HL-60 (cell line): ENCODE results near the gene MTFR2.

Source experiments
- DNase-seq, 2 experiments: peaks; one replicate each; pipeline ENCODE4 v3.0.0-alpha.2; 2010 to 2020; ENCODE audit warnings: low read depth in 1 of 2, low spot score in 1 of 2
- H3K27ac ChIP-seq: fragments of 250-450 bp; sonication (Bioruptor Pico); replicated peaks from 2 replicates; pipeline ENCODE4 v1.5.1; 2020; ENCODE audit warnings: mild to moderate bottlenecking, moderate library complexity
- H3K27me3 ChIP-seq: fragments of 250-450 bp; sonication (Bioruptor Pico); 2 replicates; pipeline ENCODE4 v1.5.1; 2021; ENCODE audit warnings: mild to moderate bottlenecking, moderate library complexity; ENCODE audit not compliant: insufficient read depth, poor library complexity, severe bottlenecking
- H3K4me3 ChIP-seq: replicated peaks from 2 replicates; pipeline ENCODE4 v1.5.1; 2011; ENCODE audit warnings: mild to moderate bottlenecking, control low read depth, low read length; ENCODE audit not compliant: insufficient read depth
- GABPA ChIP-seq: IDR thresholded peaks from 2 replicates; pipeline ENCODE4 v1.6.1; 2012; ENCODE audit warnings: low read depth
- POLR2AphosphoS5 ChIP-seq: IDR thresholded peaks from 2 replicates; pipeline ENCODE4 v1.6.1; 2012; ENCODE audit warnings: low read depth
- SPI1 ChIP-seq: IDR thresholded peaks from 2 replicates; pipeline ENCODE4 v1.6.1; 2012; ENCODE audit warnings: low read depth, mild to moderate bottlenecking, borderline replicate concordance
- TF ChIP-seq, protein P1 (sequence below): IDR thresholded peaks from 2 replicates; pipeline ENCODE4 v1.6.1; 2012; ENCODE audit warnings: low read depth; ENCODE audit not compliant: insufficient replicate concordance
- TF ChIP-seq, protein P2 (sequence below): IDR thresholded peaks from one replicate; pipeline ENCODE4 v1.5.1; 2011; ENCODE audit warnings: low read length, control low read depth, inconsistent platforms; ENCODE audit not compliant: insufficient read depth

The MTFR2 gene

DNA sequence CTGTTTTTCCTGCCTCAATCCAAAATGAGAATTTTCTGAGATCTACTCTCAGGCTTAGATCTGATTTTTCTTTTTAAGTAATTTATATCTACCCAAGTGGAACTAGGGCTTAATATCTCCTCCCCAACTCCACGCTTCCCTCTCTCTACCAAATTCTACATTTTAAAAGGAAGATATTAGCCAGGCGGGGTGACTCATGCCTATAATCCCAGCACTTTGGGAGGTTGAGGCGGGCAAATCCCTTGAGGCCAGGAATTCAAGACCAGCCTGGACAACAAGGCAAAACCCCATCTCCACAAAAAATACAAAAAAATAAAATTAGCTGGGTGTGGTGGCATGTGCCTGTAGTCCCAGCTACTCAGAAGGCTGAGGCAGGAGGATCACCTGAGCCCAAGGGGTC is 61.0 kb downstream of the MTFR2 start:
- Histone ChIP-seq H3K27ac (no peak overlapping the region), H3K4me3 (no peak overlapping the region), H3K27me3 (peaks cover 3% of the 10 kb centered on the region)
- no peak for TF ChIP-seq SPI1
- DNase-seq = no peak

DNA sequence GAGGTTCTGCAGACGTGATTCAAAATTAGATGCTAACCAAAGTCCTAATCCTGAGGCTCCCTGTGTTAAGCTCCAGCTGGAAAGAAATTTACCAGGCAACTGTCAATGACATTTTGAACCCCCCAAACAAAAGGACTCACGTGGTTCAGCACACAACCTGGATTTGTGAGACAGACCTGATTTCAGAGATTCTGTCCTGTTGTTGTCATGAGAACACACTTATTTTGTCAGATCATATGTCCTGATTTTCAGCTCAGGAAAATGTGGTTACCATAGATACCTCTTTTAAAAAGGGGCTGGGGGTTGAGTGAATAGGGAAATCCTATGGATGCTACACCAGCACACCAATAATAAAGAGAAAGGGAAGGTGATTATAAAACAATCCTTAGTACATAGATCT is 61.6 kb downstream of the MTFR2 start:
- no peak for DNase-seq
- Histone ChIP-seq H3K27ac (no peak overlapping the region), H3K4me3 (no peak overlapping the region), H3K27me3 (peaks cover 3% of the 10 kb centered on the region)
- no peak for TF ChIP-seq SPI1
- TF ChIP-seq, protein P1, sequence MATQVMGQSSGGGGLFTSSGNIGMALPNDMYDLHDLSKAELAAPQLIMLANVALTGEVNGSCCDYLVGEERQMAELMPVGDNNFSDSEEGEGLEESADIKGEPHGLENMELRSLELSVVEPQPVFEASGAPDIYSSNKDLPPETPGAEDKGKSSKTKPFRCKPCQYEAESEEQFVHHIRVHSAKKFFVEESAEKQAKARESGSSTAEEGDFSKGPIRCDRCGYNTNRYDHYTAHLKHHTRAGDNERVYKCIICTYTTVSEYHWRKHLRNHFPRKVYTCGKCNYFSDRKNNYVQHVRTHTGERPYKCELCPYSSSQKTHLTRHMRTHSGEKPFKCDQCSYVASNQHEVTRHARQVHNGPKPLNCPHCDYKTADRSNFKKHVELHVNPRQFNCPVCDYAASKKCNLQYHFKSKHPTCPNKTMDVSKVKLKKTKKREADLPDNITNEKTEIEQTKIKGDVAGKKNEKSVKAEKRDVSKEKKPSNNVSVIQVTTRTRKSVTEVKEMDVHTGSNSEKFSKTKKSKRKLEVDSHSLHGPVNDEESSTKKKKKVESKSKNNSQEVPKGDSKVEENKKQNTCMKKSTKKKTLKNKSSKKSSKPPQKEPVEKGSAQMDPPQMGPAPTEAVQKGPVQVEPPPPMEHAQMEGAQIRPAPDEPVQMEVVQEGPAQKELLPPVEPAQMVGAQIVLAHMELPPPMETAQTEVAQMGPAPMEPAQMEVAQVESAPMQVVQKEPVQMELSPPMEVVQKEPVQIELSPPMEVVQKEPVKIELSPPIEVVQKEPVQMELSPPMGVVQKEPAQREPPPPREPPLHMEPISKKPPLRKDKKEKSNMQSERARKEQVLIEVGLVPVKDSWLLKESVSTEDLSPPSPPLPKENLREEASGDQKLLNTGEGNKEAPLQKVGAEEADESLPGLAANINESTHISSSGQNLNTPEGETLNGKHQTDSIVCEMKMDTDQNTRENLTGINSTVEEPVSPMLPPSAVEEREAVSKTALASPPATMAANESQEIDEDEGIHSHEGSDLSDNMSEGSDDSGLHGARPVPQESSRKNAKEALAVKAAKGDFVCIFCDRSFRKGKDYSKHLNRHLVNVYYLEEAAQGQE = no peak
- TF ChIP-seq, protein P2, sequence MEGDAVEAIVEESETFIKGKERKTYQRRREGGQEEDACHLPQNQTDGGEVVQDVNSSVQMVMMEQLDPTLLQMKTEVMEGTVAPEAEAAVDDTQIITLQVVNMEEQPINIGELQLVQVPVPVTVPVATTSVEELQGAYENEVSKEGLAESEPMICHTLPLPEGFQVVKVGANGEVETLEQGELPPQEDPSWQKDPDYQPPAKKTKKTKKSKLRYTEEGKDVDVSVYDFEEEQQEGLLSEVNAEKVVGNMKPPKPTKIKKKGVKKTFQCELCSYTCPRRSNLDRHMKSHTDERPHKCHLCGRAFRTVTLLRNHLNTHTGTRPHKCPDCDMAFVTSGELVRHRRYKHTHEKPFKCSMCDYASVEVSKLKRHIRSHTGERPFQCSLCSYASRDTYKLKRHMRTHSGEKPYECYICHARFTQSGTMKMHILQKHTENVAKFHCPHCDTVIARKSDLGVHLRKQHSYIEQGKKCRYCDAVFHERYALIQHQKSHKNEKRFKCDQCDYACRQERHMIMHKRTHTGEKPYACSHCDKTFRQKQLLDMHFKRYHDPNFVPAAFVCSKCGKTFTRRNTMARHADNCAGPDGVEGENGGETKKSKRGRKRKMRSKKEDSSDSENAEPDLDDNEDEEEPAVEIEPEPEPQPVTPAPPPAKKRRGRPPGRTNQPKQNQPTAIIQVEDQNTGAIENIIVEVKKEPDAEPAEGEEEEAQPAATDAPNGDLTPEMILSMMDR = no peak
- TF ChIP-seq GABPA = no peak
- no peak for TF ChIP-seq POLR2AphosphoS5

DNA sequence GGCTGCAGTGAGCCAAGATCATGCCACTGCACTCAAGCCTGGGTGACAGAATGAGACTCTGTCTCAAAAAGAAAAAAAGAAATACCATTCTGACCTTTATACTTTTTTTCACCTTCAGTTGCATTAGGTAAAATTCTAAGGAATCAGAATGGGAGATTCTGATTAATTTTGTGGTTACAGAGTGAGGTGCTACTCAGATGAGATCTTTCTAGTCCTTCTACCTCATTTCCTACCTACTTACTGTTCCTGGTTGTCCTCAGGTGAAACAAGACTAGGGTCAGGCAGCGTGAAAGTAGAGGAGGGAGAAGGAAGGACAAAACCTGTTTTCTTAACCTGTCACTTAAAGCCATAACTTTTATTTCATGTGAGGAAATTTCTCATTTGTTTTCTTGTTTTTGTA is 63.7 kb downstream of the MTFR2 start:
- DNase-seq = no peak
- no peak for TF ChIP-seq POLR2AphosphoS5
- TF ChIP-seq, protein P1 = no peak
- TF ChIP-seq SPI1 = no peak
- no peak for TF ChIP-seq GABPA
- TF ChIP-seq, protein P2 = no peak
- H3K4me3 ChIP-seq = no peak overlapping the region

DNA sequence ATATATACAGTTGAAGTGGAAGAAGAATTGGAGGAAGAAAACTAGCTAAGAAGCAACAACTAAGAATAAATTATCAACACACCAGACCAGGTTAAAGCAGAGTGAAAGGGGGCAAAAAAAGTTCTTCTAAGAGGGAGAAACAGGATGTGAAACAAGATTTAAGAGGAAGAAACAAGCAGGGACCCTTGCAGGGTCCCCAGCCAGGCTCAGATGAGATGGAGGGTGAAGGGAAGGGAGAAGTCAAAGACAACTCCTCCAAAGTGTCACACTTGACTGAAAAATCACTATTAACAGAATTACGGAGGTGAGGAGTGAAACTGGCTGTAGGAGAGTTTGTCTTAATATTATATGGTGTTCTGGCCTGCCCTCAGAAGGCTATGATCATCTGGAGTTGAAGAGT is 65.4 kb downstream of the MTFR2 start:
- TF ChIP-seq, protein P2 = no peak
- TF ChIP-seq GABPA (no peak), SPI1 (no peak)
- TF ChIP-seq, protein P1 = no peak
- DNase-seq = no peak
- Histone ChIP-seq H3K4me3 (no peak overlapping the region), H3K27ac (no peak overlapping the region), H3K27me3 (peaks cover 7% of the 10 kb centered on the region)

More for the DNA sequence above, 63.7 kb downstream of the MTFR2 start:
- no peak overlapping the region for H3K27ac ChIP-seq
- peaks cover 5% of the 10 kb centered on the region for H3K27me3 ChIP-seq
